Coronary artery (tissue), 2 donors: ENCODE data around the gene MLXIP.

Experiments used
- DNase-seq: peaks from one replicate; pipeline ENCODE4 v3.0.0-alpha.2; 2017; ENCODE audit warnings: low spot score
- H3K27ac ChIP-seq, 2 donors: fragments of 200-600 bp; sonication (generic); one replicate each; pipeline ENCODE4 v1.5.1; 2016 to 2019
- H3K4me3 ChIP-seq: fragments of 200-600 bp; sonication (generic); 2 replicates; pipeline ENCODE4 v1.5.1; 2016; ENCODE audit warnings: mild to moderate bottlenecking, moderate library complexity
- TF ChIP-seq, protein P1 (sequence below): fragments of 200-600 bp; sonication (generic); IDR thresholded peaks from one replicate; pipeline ENCODE4 v1.5.1; 2019; ENCODE audit warnings: antibody characterized with exemption

MLXIP gene

DNA sequence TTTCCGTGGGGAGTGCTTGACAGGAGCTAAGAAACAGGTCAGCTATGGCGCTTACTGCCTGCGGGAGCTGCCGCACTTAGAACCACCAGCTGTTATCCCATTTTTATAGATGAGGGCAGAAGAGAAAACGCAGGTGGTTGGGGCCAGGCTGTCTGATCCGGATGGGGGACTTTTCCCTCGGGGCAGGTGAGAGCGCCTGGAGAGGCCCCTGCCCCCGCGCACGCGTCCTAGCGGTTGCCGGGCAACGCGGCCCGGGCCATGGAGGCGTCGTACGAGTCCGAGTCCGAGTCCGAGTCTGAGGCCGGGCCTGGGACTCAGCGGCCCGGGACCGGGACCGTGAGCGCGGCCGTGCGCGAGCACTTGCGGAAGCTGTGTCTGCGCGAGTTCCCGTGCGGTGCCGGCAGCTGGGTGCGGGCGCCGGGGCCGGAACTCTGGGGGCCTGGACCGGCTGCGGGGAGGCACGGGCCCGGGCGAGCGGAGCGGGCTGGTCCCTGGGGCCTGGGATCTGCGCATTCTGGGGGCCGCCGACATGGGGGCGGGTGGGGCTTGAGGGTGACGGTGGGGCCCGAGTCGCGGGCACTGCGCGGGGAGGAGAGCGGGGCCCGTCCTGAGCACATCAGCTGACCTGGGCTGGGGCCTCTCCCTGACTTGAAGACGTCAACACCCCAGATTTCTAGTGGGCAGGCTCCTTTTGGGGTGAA lies 104.5 kb downstream of the MLXIP start, which contains the start of gene LRRC43:
LRRC43 (plus strand) TSS at position 237 of the 701 bp plus-strand sequence; CDS start at position 259, 22 bp downstream.
- no peak for DNase-seq
- Histone ChIP-seq H3K27ac (no peak within 1 kb of the TSS), H3K4me3 (peak within 1 kb of the TSS; percentile 76)
- TF ChIP-seq, protein P1, sequence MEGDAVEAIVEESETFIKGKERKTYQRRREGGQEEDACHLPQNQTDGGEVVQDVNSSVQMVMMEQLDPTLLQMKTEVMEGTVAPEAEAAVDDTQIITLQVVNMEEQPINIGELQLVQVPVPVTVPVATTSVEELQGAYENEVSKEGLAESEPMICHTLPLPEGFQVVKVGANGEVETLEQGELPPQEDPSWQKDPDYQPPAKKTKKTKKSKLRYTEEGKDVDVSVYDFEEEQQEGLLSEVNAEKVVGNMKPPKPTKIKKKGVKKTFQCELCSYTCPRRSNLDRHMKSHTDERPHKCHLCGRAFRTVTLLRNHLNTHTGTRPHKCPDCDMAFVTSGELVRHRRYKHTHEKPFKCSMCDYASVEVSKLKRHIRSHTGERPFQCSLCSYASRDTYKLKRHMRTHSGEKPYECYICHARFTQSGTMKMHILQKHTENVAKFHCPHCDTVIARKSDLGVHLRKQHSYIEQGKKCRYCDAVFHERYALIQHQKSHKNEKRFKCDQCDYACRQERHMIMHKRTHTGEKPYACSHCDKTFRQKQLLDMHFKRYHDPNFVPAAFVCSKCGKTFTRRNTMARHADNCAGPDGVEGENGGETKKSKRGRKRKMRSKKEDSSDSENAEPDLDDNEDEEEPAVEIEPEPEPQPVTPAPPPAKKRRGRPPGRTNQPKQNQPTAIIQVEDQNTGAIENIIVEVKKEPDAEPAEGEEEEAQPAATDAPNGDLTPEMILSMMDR: no peak

DNA sequence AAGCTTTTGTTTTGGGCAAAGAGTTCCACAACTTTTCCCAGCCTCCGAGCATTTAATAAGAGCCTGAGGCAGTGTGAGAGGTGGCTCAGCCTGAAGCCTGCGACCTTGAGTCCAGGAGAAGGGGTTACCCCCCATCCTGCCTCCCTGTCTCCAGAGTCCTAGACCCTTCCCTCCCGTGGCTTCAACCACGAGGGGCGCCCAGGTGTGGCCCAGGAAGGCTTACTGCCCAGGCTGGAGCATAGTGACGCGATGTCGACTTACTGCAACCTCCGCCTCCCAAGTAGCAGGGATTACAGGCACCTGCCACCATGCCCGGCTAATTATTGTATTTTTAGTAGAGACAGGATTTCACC lies 105.0 kb downstream of the MLXIP start:
- Histone ChIP-seq H3K4me3 (peak overlapping the region; percentile 76), H3K27ac (no peak overlapping the region)
- TF ChIP-seq, protein P1: no peak
- DNase-seq: no peak

DNA sequence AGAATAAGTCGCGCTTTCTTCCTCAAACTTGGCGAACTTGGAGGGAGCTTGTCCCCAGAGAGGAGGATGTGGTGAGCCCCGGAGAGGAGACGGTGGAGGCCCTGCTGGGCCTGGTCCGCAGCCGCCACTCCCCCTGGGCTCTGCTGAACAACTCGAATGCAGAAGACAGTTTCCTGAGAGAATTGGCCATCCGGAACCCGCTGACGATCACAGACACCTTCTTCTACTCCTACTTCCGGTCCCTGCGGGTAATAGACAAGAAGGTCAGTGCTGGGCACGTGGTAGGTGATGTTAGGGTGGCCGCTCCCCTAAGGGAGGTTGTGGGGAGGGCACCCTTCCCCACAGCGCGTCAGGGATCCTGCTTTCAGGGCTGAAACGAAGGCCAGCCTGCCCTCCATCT lies 106.0 kb downstream of the MLXIP start:
- TF ChIP-seq, protein P1: no peak
- Histone ChIP-seq H3K27ac (no peak overlapping the region), H3K4me3 (no peak overlapping the region)
- no peak for DNase-seq

DNA sequence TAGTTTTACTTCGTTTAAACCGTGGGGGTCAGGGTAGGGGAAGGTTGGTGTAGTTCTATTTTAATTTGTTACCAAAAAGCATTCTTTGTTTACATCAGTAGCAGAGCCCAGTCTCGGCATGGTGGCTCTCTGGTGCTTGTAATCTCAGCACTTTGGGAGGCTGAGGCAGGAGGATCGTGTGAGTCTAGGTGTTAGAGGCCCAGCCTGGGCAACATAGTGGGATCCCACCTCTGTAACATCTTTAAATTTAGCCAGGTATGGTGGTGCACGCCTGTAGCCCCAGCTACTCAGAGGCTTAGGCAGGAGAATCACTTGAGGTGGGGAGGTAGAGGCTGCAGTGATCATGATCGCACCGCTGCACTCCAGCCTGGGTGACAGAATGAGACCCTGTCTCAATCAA lies 106.5 kb downstream of the MLXIP start:
- no peak overlapping the region for H3K27ac ChIP-seq
- DNase-seq: no peak
- TF ChIP-seq, protein P1: no peak
- no peak overlapping the region for H3K4me3 ChIP-seq

DNA sequence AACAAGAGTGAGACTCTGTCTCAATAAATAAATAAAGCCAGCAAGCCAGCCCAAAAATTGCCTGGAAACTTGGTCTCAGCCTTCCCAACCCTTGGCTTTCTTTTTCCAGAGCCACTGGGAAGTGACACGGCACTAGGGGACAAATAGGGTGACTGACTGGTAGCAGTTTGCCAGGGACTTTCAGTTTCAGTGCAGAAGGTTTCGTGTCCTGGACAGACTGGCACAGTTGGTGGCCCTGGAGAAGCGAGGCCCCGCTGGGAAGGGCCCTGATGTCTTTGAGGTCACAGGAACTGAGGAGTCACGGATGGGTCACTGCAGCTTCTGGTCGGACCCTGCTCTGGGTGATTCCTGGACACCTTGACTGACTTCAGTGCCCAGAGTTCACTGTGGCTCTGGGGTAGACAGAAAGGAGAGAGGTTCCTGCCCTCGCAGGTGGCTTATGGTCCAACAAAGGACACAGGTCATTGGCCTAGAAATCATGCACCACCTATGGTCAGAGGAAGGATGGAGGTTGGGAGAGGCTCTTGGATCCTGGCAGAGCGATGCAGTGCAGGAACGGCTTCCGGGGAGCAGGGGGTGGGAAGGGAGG lies 107.0 kb downstream of the MLXIP start:
- Histone ChIP-seq H3K4me3 (no peak overlapping the region), H3K27ac (no peak overlapping the region)
- TF ChIP-seq, protein P1: no peak
- DNase-seq: no peak

DNA sequence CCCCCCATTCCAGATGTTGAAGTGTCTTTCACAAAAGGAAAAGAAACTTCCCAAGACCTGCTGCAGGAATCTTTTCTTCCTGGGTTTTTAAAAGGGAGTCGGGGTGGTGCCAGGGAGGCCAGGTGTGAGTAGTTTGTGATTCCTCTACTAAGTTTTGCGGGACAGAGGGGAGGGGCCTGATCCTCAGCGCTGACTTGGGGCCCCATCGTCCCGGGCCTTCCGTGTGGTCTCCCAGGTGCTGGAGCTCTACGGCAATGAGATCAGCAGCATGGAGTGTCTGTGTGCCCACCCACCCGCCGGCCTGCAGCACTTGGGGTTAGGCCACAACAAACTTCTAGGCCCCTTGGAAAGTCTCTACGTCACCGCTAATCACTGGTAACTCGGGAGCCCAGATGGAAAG lies 108.9 kb downstream of the MLXIP start:
- TF ChIP-seq, protein P1: no peak
- no peak for DNase-seq
- Histone ChIP-seq H3K27ac (no peak overlapping the region), H3K4me3 (no peak overlapping the region)
